NCI-H524 treated with DMSO at 0.1 percent for 48 hours (cell line): ENCODE results near the gene NPW.

Experiments used
- DNase-seq: peaks from one replicate; lab custom pipeline; 2025; lab: John Stamatoyannopoulos, UW

NPW gene

GRCh38 chr16:2019518-2019920, at the start of gene NPW:
Gene NPW, plus strand, starts transcription at chr16:2019785.
- peak; percentile 65 for DNase-seq

GRCh38 chr16:1971796-1972489, 47.6 kb upstream of the NPW start, which contains the start of gene TBL3:
Gene TBL3, plus strand, starts transcription at chr16:1972053. Its CDS starts 112 bp downstream, at chr16:1972165.
- peak; percentile 67 for DNase-seq

- no peak for DNase-seq
Measured at GRCh38 chr16:1972490-1972877, 47.1 kb upstream of the NPW start.

- DNase-seq, result no peak
Measured at GRCh38 chr16:1973461-1974156, 46.0 kb upstream of the NPW start.

- no peak for DNase-seq
Measured at GRCh38 chr16:1974157-1975070, 45.2 kb upstream of the NPW start.

GRCh38 chr16:1975432-1976215, 44.0 kb upstream of the NPW start:
- DNase-seq, result no peak

GRCh38 chr16:1976216-1976520, 43.4 kb upstream of the NPW start:
- DNase-seq, result no peak

- DNase-seq, result no peak
Measured at GRCh38 chr16:1976951-1977874, 42.4 kb upstream of the NPW start.

GRCh38 chr16:1977875-1978268, 41.7 kb upstream of the NPW start:
- DNase-seq, result no peak

- no peak for DNase-seq
Measured at GRCh38 chr16:1978476-1979120, 41.0 kb upstream of the NPW start.

- no peak for DNase-seq
Measured at GRCh38 chr16:1979271-1980029, 40.1 kb upstream of the NPW start.

- DNase-seq, result no peak
Measured at GRCh38 chr16:1980030-1980769, 39.4 kb upstream of the NPW start.

- no peak for DNase-seq
Measured at GRCh38 chr16:1980770-1981087, 38.9 kb upstream of the NPW start.

- no peak for DNase-seq
Measured at GRCh38 chr16:1981398-1981836, 38.2 kb upstream of the NPW start, which contains the start of gene NOXO1. Gene NOXO1, minus strand, starts transcription at chr16:1981469. Its CDS starts 290 bp downstream, at chr16:1981179.

- DNase-seq, result no peak
Measured at GRCh38 chr16:1982013-1982433, 37.6 kb upstream of the NPW start.

GRCh38 chr16:1982991-1983543, 36.5 kb upstream of the NPW start:
- DNase-seq, result no peak

- DNase-seq, result peak; percentile 71
Measured at GRCh38 chr16:1983544-1984346, 35.8 kb upstream of the NPW start, which contains the start of gene GFER. Gene GFER, plus strand, starts transcription at chr16:1984193. Its CDS starts 26 bp downstream, at chr16:1984219.
